HG02884 (cell line): Measurements from ENCODE around the gene MCEMP1.

Experiments
- ATAC-seq: cut with Tn5 transposase; IDR thresholded peaks from one replicate; pipeline ENCODE4 v1.9.1; 2021; ENCODE audit warnings: mild to moderate bottlenecking, moderate library complexity; ENCODE audit not compliant: unreplicated experiment

Gene MCEMP1, protein sequence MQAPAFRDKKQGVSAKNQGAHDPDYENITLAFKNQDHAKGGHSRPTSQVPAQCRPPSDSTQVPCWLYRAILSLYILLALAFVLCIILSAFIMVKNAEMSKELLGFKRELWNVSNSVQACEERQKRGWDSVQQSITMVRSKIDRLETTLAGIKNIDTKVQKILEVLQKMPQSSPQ

DNA sequence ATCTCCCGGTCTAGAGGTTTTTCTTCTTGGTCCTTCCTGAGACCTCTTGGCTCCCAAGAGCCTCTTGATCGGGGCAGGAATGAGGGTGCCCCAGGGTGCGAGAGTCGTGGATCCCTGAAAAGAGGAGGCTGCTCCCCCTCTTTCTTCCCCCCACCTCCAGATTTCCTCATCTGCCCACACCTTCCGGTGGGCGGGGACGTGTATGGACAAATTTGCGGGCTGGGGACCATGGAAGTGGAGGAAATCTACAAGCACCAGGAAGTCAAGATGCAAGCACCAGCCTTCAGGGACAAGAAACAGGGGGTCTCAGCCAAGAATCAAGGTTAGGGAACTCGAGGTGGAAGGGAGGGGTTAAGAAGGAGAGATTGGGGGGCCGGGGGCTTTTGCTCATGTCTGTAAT, at the start of gene MCEMP1:
Gene MCEMP1 (plus strand): TSS at position 237 of the 400 bp plus-strand sequence. CDS start 31 bp downstream, at position 268.
- no peak for ATAC-seq

DNA sequence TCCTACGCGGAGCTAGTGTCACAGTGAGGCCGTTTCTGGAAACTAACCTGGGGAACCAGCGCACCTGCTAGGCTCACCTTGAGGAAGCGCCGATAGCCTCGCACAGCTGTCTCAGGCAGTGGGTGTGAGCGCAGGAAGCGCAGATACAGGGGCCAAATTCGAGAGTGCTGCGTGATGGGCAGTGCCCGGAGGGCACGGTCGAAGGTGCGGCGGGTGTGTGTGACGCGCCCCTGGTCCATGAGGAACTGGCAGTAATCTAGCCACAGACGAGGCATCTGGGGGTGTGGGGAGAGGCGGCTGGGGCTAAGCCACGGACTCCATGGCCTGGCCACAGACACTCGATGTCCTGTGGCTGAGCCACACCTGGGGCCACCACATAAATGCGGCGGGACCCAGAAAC, 49.7 kb upstream of the MCEMP1 start:
- no peak for ATAC-seq

DNA sequence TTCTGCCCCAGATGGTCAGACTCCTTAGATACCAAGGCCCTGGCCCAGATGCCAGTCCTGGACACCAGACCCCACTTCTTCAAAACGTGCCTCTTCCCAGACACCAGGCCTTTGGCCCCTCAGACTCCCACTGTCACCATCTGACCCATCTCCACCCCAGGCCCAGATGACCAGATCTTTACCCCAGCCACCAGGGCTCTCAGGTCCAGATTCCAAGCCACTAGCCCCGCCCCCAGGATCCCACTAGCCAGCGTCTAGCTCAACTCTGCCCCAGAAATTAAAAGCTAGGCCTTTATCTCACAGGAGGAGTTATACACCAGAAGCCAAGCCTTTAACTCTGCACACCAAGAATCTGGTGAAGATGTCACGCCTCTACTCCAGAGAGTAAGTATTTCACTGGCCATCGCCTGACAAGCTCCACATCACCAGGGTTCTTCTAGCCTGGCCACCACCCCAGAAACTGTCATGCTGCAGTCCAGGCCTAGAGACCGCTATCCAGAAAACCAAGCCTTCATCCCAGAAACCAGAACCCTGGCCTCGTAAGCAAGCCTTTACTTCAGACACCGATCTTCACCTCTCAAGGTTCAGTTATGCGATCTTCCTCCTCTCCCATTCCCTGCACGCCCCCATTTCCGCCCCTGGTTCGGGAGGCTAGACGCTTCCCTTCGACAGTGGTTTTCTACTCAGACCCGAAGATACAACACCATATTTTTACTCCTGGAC, 48.1 kb upstream of the MCEMP1 start:
- no peak for ATAC-seq

DNA sequence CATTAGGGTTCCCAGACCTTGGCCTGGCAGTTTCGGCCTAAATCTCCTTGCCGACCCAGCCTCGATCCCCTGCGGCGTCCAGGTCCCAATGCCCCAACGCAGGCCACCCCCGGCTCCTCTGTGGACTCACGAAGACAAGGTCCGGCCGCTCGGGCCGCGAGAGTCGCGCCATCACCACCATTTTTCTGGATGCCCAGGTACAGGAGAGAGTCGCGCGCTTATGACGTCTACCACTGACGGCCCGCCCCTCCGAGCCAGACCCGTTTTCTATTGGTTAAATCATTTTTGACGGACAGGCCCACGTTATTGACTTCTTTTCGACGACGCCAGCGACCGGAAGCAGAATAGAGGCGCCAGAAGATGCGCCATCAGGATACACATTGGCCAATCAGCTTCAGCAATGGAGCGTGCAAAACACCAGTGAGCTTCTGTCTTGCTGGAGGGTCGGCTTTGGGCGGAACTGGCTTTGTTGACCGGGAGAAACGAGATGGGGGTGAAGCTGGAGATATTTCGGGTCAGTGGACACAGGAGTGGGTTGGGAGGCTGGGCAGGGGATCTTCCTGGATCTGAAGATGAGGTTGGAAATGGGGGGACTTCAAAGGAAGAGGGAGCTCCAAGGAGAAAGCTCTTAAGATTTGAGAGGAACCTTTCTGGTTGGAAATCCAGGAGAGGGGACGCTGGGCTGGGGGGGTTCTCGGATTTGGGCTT, 47.4 kb upstream of the MCEMP1 start, which contains the start of the genes PET100 and XAB2:
Gene PET100 (plus strand): TSS at position 447 of the 708 bp plus-strand sequence. CDS start 41 bp downstream, at position 488.
Gene XAB2 (minus strand): TSS at position 199 of the 708 bp plus-strand sequence. CDS start 18 bp downstream, at position 181.
- ATAC-seq: peak; percentile 89

DNA sequence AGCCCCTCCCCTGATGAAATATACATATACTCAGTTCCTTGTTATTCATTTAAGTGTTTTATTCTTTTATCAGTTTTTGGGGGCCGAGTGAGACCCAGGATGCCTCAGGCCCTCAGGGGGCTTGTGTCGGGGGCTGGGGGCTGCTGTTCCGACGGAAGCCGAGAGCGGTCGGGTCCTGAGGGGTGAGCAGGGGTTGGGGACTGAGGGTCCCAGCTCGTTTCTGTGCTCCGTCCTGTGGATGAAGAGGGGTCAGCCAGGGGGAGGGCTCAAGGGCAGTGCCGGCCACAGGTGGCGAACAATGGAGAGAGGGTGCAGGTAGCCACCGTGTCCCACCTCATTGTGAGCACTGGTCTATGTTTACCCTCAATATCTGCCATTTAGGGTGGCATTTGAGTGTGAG, 45.3 kb upstream of the MCEMP1 start:
- ATAC-seq: no peak

DNA sequence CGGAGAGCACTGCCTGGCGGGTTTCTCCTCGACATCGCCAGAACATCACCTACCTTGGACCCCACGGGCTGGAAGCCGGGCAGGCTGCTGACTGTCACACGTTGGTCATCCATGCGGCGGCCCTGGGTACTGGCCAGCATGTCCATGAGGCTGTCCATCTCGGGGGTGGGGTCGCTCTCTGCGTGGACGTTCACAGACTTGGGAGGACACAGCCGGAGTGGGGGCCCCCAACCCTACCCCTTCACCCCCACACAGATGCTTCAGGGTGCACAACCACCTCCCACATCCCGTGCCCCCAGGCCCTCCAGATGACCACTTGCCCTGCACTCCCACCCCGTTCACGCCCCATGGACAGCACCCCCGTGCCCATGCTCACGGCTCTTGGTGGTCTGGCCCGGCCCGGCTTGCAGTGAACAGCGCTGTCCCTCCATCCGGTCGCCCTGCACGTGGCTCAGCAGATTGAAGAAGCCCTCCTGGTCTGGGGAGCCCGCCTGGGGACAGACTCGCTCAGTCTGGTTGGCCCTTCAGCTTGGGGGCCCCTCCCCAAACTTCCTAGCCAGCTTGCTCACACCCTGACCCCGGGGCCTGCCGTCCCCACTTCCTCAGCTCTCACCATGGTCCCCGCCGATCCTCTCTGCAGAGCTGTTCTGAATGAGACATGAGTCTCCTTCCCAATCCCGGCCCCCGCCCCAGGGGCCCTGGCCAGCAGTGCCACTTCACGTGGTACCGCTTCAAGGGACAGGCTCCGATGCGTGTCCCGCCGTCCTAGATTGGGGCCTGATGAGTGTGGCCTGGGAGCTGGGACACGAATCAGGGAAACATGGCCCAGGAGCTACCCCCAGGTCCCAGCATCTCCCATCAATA, 44.3 kb upstream of the MCEMP1 start:
- no peak for ATAC-seq

DNA sequence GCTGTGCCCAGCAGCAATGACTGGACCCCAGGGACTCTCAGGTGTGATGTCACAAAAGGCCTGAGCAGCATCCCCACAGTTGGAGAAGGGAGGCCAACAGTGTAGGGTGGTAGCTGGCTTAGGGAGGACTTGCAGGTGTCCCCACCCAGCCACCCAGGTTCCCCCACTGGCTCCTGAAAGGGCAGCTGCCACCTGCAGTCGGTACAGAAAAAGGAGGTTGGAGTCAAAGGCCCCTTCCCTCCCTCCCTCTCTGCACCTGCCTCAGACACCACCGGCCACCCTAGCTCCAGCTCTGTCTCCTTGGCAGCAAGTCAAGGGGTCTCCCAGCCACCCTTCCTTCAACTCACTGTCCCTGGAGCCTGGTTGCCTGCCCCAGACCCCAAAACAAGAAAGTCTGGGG, 43.2 kb upstream of the MCEMP1 start, which contains the start of gene PCP2:
Gene PCP2 (minus strand): TSS at position 22 of the 400 bp plus-strand sequence. CDS start 262 bp downstream, outside the sequence.
- no peak for ATAC-seq

DNA sequence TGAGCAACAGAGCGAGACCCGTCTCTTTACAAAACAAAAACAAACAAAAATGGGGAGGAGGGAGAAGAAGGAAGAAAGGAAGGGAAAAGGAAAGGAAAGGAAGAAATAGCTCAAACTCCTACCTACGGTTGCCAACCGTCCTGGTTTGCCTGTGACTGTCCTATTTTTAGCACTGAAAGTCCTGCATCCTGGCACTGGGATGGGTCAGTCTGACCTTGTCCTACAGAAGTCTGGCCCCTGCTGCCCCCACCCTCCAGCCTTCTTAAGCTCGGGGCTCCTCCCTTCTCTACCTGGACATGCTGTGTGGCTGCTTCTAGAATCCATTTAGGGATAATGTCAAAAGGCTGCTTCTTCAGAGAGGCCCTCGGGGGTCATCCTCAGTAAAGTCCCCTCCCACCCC, 41.2 kb upstream of the MCEMP1 start:
- no peak for ATAC-seq

DNA sequence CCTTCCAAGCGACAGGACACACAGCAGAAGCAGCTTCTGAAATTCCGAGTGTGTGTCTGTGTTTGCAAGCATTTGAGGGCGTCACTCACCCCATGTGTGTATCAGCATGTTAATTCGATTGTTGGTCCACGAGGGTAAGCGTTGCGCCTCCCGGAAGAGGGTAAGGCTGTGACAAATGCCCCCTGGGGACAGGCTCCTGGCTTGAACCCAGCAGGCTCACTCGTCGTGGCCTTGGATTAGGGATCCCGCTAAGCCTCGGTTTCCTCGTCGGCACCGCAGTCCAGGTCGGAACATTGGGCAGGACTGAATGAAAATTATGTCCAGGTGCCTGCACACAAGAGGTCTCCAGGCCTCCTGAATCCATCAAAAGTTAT, 40.6 kb upstream of the MCEMP1 start:
- ATAC-seq: no peak

DNA sequence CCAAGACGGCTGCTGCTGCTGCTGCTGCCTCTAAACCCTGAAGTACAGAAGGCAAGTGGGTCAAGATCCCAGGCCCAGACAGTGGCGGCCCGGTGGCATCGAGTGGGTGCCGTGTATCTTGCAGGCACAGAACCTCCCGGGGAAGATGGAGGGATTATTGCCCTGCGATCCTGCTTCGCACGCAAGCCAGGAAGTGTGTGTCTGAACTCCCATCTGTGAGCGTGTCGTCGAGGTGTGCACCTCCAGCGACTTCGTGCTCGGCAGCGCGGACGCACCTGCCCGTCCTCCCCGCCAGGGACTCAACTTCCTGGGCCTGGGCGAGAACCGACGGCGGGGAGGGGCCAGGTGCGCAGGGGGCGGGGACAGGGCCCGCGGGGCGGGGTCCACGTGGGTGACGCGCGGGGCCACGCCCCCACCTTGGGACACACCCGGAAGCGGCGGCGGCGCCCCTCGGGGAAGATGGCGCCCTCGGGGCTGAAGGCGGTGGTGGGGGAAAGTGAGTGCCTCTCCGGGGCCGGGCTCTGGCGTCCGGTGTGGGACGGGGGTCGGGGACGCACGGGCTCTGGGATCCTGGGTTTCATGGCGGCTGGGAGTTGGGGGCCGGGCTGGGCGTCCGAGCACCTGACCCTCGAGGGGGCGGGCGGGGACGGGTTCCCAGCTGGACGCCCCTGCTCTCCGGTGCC, 40.1 kb upstream of the MCEMP1 start, which contains the start of gene STXBP2:
Gene STXBP2 (plus strand): TSS at position 420 of the 683 bp plus-strand sequence. CDS start 40 bp downstream, at position 460.
- no peak for ATAC-seq

DNA sequence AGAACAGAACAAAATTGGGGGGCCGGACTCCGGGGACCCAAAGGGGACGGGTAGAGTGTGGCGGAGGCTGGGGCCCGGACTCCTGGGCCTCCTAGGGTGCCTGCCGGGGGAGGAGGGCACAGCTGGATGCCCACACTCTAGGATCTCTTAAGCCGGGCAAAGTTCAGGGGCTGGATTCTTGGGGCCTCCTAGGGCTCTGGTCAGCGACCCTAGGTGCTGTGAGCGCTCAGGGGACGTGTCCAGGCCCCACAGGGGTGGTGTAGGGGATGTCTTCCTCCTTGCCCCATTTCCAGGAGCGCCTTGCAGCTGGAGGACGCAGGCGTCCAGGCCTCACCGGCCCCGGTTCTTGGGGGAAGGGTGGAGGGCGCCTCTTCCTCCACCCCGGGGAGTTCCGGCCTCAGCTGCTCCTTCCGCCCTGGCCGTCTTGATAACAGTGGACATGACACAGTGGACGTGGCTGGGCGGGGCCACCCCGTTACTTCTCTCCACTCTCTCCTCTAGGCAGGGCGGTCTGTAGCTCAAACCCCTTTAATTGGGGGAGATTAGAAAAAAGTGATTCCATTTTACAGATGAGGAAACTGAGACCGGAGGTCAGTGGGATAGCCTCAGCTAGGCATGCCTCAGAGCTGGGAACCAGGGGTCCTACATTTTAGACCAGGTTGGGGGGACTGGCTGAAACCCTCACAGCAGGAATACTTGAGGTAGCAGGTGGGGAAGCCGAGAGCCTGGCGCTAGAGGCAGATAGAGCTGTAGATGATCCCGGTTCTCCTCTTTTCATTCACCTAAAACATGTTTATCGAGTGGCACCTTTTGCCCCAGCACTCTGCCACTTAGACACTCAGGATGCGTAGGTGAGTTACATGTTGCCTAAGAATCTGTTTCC, 39.3 kb upstream of the MCEMP1 start:
- no peak for ATAC-seq

DNA sequence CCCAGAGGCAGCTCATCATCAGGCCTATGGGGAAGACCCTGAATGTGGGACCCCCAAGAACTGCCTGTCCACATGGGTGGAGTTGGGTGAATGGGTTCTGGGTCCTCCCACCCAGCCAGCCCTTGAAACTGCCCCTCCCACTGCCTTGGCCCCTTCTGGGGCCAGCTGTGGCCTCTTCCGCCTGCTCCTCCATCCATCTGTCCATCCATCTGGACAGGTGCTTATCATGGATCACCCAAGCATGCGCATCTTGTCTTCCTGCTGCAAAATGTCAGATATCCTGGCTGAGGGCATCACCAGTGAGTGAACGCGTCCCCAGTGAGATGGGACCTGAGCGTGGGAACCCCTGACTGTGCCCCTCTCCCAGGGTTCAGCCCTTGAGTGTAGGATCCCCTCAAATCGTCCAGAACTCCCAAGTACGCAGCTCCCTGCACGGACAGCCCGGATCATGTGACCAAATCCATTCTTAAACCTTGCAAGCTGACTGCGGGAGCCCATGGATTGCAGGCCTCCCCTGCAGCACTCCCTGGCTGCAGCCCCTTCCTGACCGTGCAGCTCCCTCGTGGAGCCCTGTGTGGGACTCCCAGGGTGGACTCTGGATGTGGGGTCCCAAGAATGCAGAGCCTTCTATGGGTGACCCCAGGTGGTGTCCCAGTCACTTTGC, 38.0 kb upstream of the MCEMP1 start:
- no peak for ATAC-seq

DNA sequence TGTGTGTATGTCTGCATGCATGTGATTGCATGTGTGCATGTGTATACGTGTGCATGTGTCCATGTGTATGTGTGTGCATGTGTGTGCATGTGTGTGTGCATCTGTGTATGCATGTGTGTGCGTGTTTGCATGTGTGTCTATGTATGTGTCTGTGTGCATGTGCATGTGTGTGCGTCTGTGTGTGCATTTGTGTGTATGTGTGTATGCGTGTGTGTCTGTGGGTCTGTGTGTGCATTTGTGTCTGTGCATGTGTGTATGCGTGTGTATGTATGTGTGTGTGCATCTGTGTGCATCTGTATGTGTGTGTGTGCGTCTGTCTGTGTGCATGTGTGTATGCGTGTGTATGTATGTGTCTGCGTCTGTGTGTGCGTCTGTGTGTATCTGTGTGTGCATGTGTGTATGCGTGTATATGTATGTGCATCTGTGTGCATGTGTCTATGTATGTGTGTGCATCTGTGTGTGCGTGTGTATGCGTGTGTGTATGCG, 37.0 kb upstream of the MCEMP1 start:
- no peak for ATAC-seq

DNA sequence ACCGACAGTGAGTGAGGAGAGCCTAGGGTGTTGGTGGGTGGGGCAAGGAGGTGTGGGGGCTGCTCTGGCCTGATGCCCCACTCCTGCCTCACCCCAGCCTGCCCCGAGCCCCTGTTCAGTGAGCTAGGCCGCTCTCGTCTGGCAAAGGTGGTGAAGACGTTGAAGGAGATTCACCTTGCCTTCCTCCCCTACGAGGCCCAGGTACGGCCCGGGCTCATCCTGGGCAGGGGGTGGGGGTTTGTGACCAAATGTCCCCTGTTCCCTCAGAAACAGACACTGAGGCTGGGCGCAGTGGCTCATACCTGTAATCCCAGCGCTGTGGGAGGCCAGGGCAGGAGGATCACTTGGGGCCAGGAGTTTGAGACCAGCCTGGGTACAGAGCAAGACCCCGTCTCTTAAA, 36.1 kb upstream of the MCEMP1 start:
- ATAC-seq: no peak

DNA sequence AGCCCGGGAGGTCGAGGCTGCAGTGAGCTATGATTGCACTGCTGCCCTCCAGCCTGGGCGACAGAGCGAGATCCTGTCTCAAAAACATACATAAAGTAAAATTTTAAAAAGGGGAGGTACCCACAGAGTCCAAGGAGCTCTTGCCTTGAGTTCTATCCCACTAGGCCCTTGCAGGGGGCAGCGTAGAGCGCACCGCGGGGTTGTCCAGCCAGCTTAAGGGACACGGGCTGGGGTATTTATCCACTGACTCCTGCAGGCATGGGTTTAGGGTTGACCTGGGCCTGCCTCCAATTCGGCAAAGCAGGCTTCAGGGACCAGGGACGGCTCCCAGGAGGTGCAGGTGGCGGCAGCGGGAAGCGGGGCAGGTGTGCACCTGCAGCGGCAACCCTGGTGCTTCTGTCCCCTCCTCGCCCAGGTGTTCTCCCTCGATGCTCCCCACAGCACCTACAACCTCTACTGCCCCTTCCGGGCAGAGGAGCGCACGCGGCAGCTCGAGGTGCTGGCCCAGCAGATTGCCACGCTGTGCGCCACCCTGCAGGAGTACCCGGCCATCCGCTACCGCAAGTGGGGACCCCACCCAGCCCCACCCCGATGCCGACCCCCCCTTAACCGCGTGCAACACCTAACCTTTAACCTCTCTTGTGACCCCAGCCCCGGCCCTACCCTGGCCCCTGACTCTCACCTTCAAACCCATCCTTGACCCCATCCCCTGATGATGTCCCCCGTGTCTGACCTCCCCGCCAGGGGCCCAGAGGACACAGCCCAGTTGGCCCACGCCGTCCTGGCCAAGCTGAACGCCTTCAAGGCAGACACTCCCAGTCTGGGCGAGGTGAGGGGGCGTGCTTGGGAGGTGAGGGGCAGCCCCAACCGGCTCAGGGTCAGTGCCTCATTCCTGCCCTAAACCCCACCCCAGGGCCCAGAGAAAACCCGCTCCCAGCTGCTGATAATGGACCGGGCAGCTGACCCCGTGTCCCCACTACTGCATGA, 35.3 kb upstream of the MCEMP1 start:
- no peak for ATAC-seq

DNA sequence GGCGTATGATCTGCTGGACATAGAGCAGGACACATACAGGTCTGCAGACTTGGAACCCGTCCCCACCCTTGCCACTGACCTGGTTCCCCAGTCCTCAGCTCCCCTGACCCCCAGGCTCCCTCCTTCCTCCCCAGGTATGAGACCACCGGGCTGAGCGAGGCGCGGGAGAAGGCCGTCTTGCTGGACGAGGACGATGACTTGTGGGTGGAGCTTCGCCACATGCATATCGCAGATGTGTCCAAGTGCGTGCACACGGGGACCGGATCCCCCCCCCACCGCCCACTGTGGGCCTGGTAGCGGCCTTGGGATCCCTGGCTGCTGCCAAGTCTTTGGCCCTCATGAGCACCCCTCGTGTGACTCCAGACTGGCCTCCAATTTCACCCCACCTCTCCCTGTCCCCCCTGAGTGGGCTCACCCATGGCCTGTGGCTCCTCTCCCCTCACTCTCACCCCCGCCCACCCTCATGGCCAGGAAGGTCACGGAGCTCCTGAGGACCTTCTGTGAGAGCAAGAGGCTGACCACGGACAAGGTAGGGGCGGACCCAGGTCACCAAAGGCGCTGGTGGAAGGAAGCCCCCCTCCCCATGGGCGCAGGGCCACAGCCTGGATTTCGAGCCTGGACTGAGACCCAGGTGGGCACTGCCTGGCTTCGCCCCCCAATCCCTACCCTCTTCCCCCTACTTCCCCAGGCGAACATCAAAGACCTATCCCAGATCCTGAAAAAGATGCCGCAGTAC, 34.4 kb upstream of the MCEMP1 start:
- no peak for ATAC-seq

DNA sequence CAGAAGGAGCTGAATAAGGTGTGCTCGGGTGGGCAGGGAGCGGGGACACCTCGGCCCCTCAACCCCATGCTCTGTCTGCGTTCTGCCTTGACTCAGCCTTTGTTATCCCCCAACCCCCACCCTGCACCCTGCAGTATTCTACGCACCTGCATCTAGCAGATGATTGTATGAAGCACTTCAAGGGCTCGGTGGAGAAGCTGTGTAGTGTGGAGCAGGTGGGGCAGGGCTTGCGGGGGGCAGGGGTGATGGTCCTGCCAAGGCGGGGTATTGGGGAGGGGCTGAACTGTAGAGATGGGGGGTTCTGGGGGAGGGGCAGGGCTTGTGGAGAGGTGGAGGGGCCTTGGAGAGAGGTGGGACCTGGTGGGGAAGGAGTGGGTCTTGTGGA, 33.9 kb upstream of the MCEMP1 start:
- no peak for ATAC-seq
